Measurements from ENCODE around the gene GNAI3.

GNAI3 gene

GRCh38 chr1:109620841-109621286 lies 72.4 kb downstream of the GNAI3 start:
- TF ChIP-seq Cebpa-rat (IDR thresholded peaks at IDR 0.05): no peak
- Histone ChIP-seq H3K27ac (peak overlapping the region; percentile 89), H3K36me3 (peaks cover 2% of the 10 kb centered on the region), H3K9me3 (no peaks in the 10 kb centered on the region), H3K4me3 (peak overlapping the region; percentile 93), H4K20me1 (peaks cover 48% of the 10 kb centered on the region), H3K4me1 (peaks cover 66% of the 10 kb centered on the region), H3K4me2 (peak overlapping the region; percentile 91), H3K9ac (peak overlapping the region; percentile 91), H3K27me3 (no peaks in the 10 kb centered on the region)

GRCh38 chr1:109621379-109622136 lies 73.1 kb downstream of the GNAI3 start:
- peak overlapping the region; percentile 83 for H3K9ac ChIP-seq
- peak overlapping the region; percentile 93 for H3K27ac ChIP-seq
- H3K36me3 ChIP-seq: peaks cover 9% of the 10 kb centered on the region
- H3K9me3 ChIP-seq: no peaks in the 10 kb centered on the region
- peaks cover 66% of the 10 kb centered on the region for H3K4me1 ChIP-seq
- H3K4me3 ChIP-seq: peak overlapping the region; percentile 93
- peaks cover 55% of the 10 kb centered on the region for H4K20me1 ChIP-seq
- TF ChIP-seq Cebpa-rat (IDR thresholded peaks at IDR 0.05): no peak
- peak overlapping the region; percentile 91 for H3K4me2 ChIP-seq
- H3K27me3 ChIP-seq: no peaks in the 10 kb centered on the region

- no peak for TF ChIP-seq Cebpa-rat (IDR thresholded peaks at IDR 0.05)
- Histone ChIP-seq H3K36me3 (peaks cover 16% of the 10 kb centered on the region), H3K27ac (peak overlapping the region; percentile 93), H3K4me1 (peaks cover 73% of the 10 kb centered on the region), H3K9me3 (no peaks in the 10 kb centered on the region), H4K20me1 (peaks cover 62% of the 10 kb centered on the region), H3K27me3 (no peaks in the 10 kb centered on the region), H3K4me3 (peak overlapping the region; percentile 93), H3K4me2 (peak overlapping the region; percentile 91), H3K9ac (peak overlapping the region; percentile 83)
Measured at GRCh38 chr1:109622137-109622892, 73.9 kb downstream of the GNAI3 start.

- H3K27ac ChIP-seq: peak overlapping the region; percentile 93
- H3K9ac ChIP-seq: peak overlapping the region; percentile 83
- peak overlapping the region; percentile 93 for H3K4me3 ChIP-seq
- H3K27me3 ChIP-seq: no peaks in the 10 kb centered on the region
- peaks cover 22% of the 10 kb centered on the region for H3K36me3 ChIP-seq
- no peaks in the 10 kb centered on the region for H3K9me3 ChIP-seq
- H3K4me1 ChIP-seq: peaks cover 79% of the 10 kb centered on the region
- TF ChIP-seq Cebpa-rat (IDR thresholded peaks at IDR 0.05): no peak
- H3K4me2 ChIP-seq: peak overlapping the region; percentile 91
- peaks cover 68% of the 10 kb centered on the region for H4K20me1 ChIP-seq
Measured at GRCh38 chr1:109622895-109623294, 74.5 kb downstream of the GNAI3 start.

- H3K4me1 ChIP-seq: peaks cover 83% of the 10 kb centered on the region
- H3K4me2 ChIP-seq: peak overlapping the region; percentile 91
Measured at GRCh38 chr1:109623601-109624161, 75.3 kb downstream of the GNAI3 start.

GRCh38 chr1:109624201-109625010 lies 76.0 kb downstream of the GNAI3 start:
- Histone ChIP-seq H3K4me3 (peak overlapping the region; percentile 93), H4K20me1 (peaks cover 82% of the 10 kb centered on the region), H3K4me2 (peak overlapping the region; percentile 91), H3K4me1 (peaks cover 82% of the 10 kb centered on the region), H3K27ac (peak overlapping the region; percentile 93), H3K9ac (peak overlapping the region; percentile 83), H3K9me3 (no peaks in the 10 kb centered on the region), H3K36me3 (peaks cover 37% of the 10 kb centered on the region), H3K27me3 (no peaks in the 10 kb centered on the region)
- no peak for TF ChIP-seq Cebpa-rat (IDR thresholded peaks at IDR 0.05)

More at GRCh38 chr1:109623601-109624161, 75.3 kb downstream of the GNAI3 start:
- no peak for TF ChIP-seq Cebpa-rat (IDR thresholded peaks at IDR 0.05)
- H3K4me3 ChIP-seq: peak overlapping the region; percentile 93
- no peaks in the 10 kb centered on the region for H3K9me3 ChIP-seq
- peak overlapping the region; percentile 83 for H3K9ac ChIP-seq
- H3K36me3 ChIP-seq: peaks cover 30% of the 10 kb centered on the region
- H4K20me1 ChIP-seq: peaks cover 74% of the 10 kb centered on the region
- no peaks in the 10 kb centered on the region for H3K27me3 ChIP-seq
- H3K27ac ChIP-seq: peak overlapping the region; percentile 93

- peaks cover 86% of the 10 kb centered on the region for H4K20me1 ChIP-seq
- no peaks in the 10 kb centered on the region for H3K9me3 ChIP-seq
- no peaks in the 10 kb centered on the region for H3K27me3 ChIP-seq
- H3K4me3 ChIP-seq: peak overlapping the region; percentile 93
- H3K4me1 ChIP-seq: peaks cover 80% of the 10 kb centered on the region
- TF ChIP-seq Cebpa-rat (IDR thresholded peaks at IDR 0.05): no peak
- H3K27ac ChIP-seq: peak overlapping the region; percentile 93
- peak overlapping the region; percentile 83 for H3K9ac ChIP-seq
- peaks cover 45% of the 10 kb centered on the region for H3K36me3 ChIP-seq
- peak overlapping the region; percentile 91 for H3K4me2 ChIP-seq
Measured at GRCh38 chr1:109625176-109625575, 76.8 kb downstream of the GNAI3 start.

- peaks cover 89% of the 10 kb centered on the region for H4K20me1 ChIP-seq
Measured at GRCh38 chr1:109625601-109626560, 77.5 kb downstream of the GNAI3 start.

More at GRCh38 chr1:109625601-109626560, 77.5 kb downstream of the GNAI3 start:
- Histone ChIP-seq H3K27me3 (no peaks in the 10 kb centered on the region), H3K4me2 (peak overlapping the region; percentile 91), H3K4me1 (peaks cover 80% of the 10 kb centered on the region), H3K9me3 (no peaks in the 10 kb centered on the region), H3K9ac (peak overlapping the region; percentile 83), H3K36me3 (peaks cover 50% of the 10 kb centered on the region), H3K4me3 (peak overlapping the region; percentile 93), H3K27ac (peak overlapping the region; percentile 93)
- TF ChIP-seq Cebpa-rat (IDR thresholded peaks at IDR 0.05): no peak
